Heart left ventricle (tissue), 16 donors: ENCODE data around the gene PRR23B. TPM values are rescaled to one million over a fixed set of nuclear protein-coding genes. Genes with fewer than 3 reads are reported as not detected.

ENCODE experiments used
- ATAC-seq, 4 donors: fragments of 200-7000 bp; cut with Tn5 transposase; one replicate each; pipeline ENCODE4 v1.9.1; 2020 to 2022; ENCODE audit warnings: moderate library complexity in 4 of 4, mild to moderate bottlenecking in 3 of 4, moderate number of reproducible peaks in 1 of 4
- DNase-seq, 5 donors: peaks; one replicate each; pipeline ENCODE4 v3.0.0-alpha.2; 2020
- H3K27ac ChIP-seq, 12 donors: fragments of 200-600 bp; sonication (generic) in 4 of 12; one replicate each; pipeline versions ENCODE4 v1.5.0 to v1.8.0; 2016 to 2022; ENCODE audit warnings: mild to moderate bottlenecking in 2 of 12
- H3K27me3 ChIP-seq, 9 donors: fragments of 200-600 bp; sonication (generic) in 2 of 9; one replicate each; pipeline versions ENCODE4 v1.5.1 to v1.8.0; 2016 to 2022; ENCODE audit warnings: mild to moderate bottlenecking in 3 of 9
- H3K36me3 ChIP-seq, 9 donors: fragments of 200-600 bp; sonication (generic) in 2 of 9; one replicate each; pipeline versions ENCODE4 v1.5.0 to v1.8.0; 2018 to 2022; ENCODE audit warnings: mild to moderate bottlenecking in 2 of 9
- H3K4me1 ChIP-seq, 12 donors: fragments of 200-600 bp; sonication (generic) in 4 of 12; one replicate each; pipeline versions ENCODE4 v1.5.0 to v1.8.0; 2016 to 2022; ENCODE audit warnings: mild to moderate bottlenecking in 3 of 12
- H3K4me3 ChIP-seq, 12 donors: fragments of 200-600 bp; sonication (generic) in 4 of 12; one replicate each; pipeline versions ENCODE4 v1.5.0 to v1.8.0; 2017 to 2022; ENCODE audit warnings: mild to moderate bottlenecking in 9 of 12, moderate library complexity in 4 of 12
- H3K9me3 ChIP-seq, 12 donors: fragments of 200-600 bp; sonication (generic) in 4 of 12; one replicate each; pipeline versions ENCODE4 v1.5.0 to v1.8.0; 2016 to 2022; ENCODE audit warnings: mild to moderate bottlenecking in 1 of 12
- POLR2A ChIP-seq, 2 donors: fragments of 450-650 bp; IDR thresholded peaks; one replicate each; pipeline ENCODE4 v1.6.1; 2017; ENCODE audit warnings: antibody characterized with exemption in 2 of 2, mild to moderate bottlenecking in 2 of 2, moderate library complexity in 2 of 2
- WGBS, 4 donors: extraction: QIAGEN DNeasy Blood & Tissue Kit in 2 of 4; methylation state at CpG; one replicate each; pipeline versions ENCODE4 v1.1.5 to v1.1.7; 2013 to 2018; 5-methylcytosine and 5-hydroxymethylcytosine counted together
- intact Hi-C, 10 donors: fragments of 100-400 bp; cut with DNase I; formaldehyde crosslinking; loops; one replicate each; pipeline versions ENCODE4 v1.11.1 to v1.14.2; 2022
- polyA plus RNA-seq, 2 donors: library from polyadenylated mRNA; stranded (reverse); fragments of 200-250 nt; gene quantifications; one replicate each; pipeline ENCODE4 v1.2.3, GENCODE V29; 2013
- total RNA-seq, 9 donors: library from RNA; depleted of rRNA in 2 of 9; stranded (reverse); fragments of >200 nt in 2 of 9; fragmentation: NEBNext Ultra II Directional in 3 of 9; extraction: Animal tissue kit (Norgen Biotek cat#: 25700) in 3 of 9; gene quantifications; one replicate each; pipeline versions ENCODE4 v1.1.0 to v1.2.4, GENCODE V29; 2016 to 2023
- TF ChIP-seq, protein P1 (sequence below), 12 donors: fragments of 200-600 bp; sonication (generic) in 4 of 12; IDR thresholded peaks; one replicate each; pipeline versions ENCODE4 v1.5.0 to v1.8.0; 2018 to 2022; ENCODE audit warnings: antibody characterized with exemption in 12 of 12, mild to moderate bottlenecking in 5 of 12
- donor health status: ischemic (EF 13 %, LVEDD 7.1; RV severe dilation, severe dysfunction).
- donor health status: healthy with polysubstance abuse.
- donor health status: DM: no; HTN: yes; CAD: no.
- donor health status: DM: no; HTN: no; CAD: no.
- donor health status: ischemic (EF 25% LVEDD 6.9; RV normal size, moderate dysfunction).
- donor health status: ischemic (EF 25% LVEDD 5.7; RV mildly dilated, moderate dysfunction).
- donor health status: healthy.
- donor health status: DM: yes; HTN: yes; CAD: no.
- donor health status: ischemic (EF 35%, LVEDD 5.7; RV mildly dilated, moderate dysfunction).
- donor health status: nonischemic (EF 11% LVEDD 7.7; RV severe dilation, severe dysfunction).
- donor health status: DM: yes; HTN: yes; CAD: no.
- donor health status: PGD.
- donor health status: ischemic (EF 29% LVEDD 5.4; RV normal size, mild dysfunction).
- donor health status: nonischemic (EF 23%, LVEDD 6.1; RV moderate dilation, normal function).

Gene PRR23B
- total and polyA plus RNA-seq, 11 donors = not detected

DNA sequence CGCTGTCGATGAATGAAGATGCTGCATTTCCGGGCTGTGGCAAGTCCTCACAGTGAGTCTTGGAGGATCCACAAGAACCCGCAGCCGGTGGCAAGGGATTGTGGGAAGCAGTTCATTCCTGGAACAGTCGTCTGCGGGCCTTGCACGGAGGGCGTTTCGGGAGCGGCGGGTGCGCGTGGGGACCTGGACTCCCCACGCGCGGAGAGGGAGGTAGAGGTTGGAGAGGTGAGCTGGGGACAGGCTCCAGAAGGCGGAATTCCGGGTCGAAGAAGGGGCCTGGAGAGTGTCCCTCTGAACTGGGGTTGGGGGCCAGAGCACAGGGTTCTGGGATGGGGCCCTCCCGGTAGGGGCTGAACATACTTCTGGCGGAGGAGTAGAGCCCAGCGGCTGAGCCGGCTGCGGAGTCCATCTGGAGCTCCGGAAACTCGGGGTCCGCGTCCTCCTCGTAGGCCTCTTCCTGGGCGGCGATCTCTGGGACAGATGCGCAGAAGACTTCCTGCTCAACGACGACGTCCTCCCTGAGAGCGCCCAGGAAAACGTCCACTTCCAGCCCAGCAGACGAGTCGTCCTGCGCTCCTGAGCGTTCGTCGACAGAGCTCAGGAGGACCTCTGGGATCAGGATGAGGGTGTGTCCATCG lies 15.3 kb downstream of the PRR23B start:
- H3K27me3 ChIP-seq = peaks cover 0 to 9% (median 0%) of the 10 kb centered on the region in 9 donors
- 78 to 92% (median 81%) methylated on average over 43 to 45 of the region's 45 CpGs for WGBS, 4 donors
- peaks cover 0 to 33% (median 11%) of the 10 kb centered on the region in 12 donors for H3K9me3 ChIP-seq
- no peak for ATAC-seq
- H3K4me1 ChIP-seq = no peaks in the 10 kb centered on the region
- no peak for DNase-seq
- no peak overlapping the region for H3K27ac ChIP-seq
- no peak for TF ChIP-seq POLR2A (IDR thresholded peaks at IDR 0.05)
- TF ChIP-seq, protein P1, sequence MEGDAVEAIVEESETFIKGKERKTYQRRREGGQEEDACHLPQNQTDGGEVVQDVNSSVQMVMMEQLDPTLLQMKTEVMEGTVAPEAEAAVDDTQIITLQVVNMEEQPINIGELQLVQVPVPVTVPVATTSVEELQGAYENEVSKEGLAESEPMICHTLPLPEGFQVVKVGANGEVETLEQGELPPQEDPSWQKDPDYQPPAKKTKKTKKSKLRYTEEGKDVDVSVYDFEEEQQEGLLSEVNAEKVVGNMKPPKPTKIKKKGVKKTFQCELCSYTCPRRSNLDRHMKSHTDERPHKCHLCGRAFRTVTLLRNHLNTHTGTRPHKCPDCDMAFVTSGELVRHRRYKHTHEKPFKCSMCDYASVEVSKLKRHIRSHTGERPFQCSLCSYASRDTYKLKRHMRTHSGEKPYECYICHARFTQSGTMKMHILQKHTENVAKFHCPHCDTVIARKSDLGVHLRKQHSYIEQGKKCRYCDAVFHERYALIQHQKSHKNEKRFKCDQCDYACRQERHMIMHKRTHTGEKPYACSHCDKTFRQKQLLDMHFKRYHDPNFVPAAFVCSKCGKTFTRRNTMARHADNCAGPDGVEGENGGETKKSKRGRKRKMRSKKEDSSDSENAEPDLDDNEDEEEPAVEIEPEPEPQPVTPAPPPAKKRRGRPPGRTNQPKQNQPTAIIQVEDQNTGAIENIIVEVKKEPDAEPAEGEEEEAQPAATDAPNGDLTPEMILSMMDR (IDR thresholded peaks at IDR 0.05) = no peak
- H3K4me3 ChIP-seq = no peak overlapping the region
- no peaks in the 10 kb centered on the region for H3K36me3 ChIP-seq
- intact Hi-C loops = no loop called here

DNA sequence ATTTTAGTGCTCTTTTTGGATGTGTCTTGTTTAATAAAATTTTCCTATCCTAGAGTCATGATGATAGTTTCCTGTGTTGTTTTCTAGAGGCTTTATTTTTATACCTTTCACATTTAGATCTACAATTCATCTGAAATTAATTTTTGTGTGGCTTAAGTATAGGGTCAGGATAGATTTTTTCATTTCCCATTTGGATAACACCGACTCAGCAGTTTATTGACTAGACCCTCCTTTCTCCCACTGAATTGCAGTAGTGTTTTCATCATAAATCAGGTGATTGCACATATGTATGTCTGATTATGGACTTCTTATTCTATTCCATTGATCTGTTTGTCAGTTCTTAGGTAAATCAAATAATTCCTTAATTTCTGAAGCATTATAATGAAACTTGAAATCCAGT lies 25.0 kb downstream of the PRR23B start:
- TF ChIP-seq POLR2A (IDR thresholded peaks at IDR 0.05) = no peak
- TF ChIP-seq, protein P1 (IDR thresholded peaks at IDR 0.05) = no peak
- intact Hi-C loops = no loop called here
- H3K4me1 ChIP-seq = no peaks in the 10 kb centered on the region
- H3K36me3 ChIP-seq = no peaks in the 10 kb centered on the region
- ATAC-seq (no peak), DNase-seq (no peak)
- peaks cover 0 to 13% (median 0%) of the 10 kb centered on the region in 12 donors for H3K9me3 ChIP-seq
- peaks cover 0 to 20% (median 0%) of the 10 kb centered on the region in 9 donors for H3K27me3 ChIP-seq
- H3K27ac ChIP-seq = no peak overlapping the region
- 68 to 83% (median 80%) methylated on average over 1 of the region's 1 CpG for WGBS, 4 donors
- no peak overlapping the region for H3K4me3 ChIP-seq

DNA sequence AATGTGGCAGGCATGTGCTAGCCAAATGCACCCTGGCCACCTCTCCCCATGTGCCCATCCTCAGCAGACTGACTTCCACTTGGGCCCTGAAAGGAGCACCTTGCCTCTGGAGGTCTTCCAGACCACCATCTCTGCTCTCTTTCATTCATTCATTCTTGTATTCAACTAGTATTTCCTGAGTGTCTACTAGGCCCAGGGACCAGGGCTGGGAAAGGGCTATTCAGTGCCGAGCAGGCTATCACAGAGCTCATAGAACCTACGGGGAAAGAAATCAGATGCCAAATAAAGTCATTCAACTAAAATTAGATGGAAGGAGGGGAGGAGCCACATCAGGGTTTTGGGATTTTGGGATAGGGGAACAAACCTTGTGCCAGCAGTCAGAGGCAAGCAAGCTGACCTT lies 33.5 kb downstream of the PRR23B start:
- no peaks in the 10 kb centered on the region for H3K36me3 ChIP-seq
- H3K4me1 ChIP-seq = no peaks in the 10 kb centered on the region
- ATAC-seq (no peak), DNase-seq (no peak)
- no peaks in the 10 kb centered on the region for H3K9me3 ChIP-seq
- H3K27me3 ChIP-seq = peaks cover 0 to 5% (median 0%) of the 10 kb centered on the region in 9 donors
- no peak for TF ChIP-seq POLR2A (IDR thresholded peaks at IDR 0.05)
- TF ChIP-seq, protein P1 (IDR thresholded peaks at IDR 0.05) = no peak
- H3K4me3 ChIP-seq = no peak overlapping the region
- WGBS, 4 donors = 78 to 89% (median 80%) methylated on average over 2 of the region's 2 CpGs
- intact Hi-C loops = no loop called here
- no peak overlapping the region for H3K27ac ChIP-seq

DNA sequence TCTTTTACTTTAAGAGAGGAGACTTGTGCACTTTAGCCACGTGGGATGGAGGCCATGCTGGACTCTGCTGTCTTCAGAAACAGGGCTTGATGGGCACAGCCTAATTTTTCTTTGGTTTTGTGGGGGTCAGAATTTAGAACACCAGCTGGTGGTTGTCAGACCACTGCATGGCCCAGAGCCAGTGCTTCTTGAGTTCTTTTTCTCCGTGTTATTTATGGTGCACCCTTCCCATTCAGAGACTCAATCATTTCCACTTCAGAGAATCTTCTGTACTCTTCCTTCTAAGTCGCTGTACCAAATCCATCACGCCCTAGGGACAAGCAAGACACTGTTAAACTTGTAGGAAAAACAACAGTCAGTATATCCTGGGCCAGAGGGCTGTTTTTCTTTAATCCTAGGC lies 34.8 kb downstream of the PRR23B start:
- ATAC-seq = no peak
- Histone ChIP-seq H3K36me3 (no peaks in the 10 kb centered on the region), H3K9me3 (no peaks in the 10 kb centered on the region), H3K4me1 (no peaks in the 10 kb centered on the region), H3K27ac (no peak overlapping the region), H3K4me3 (no peak overlapping the region), H3K27me3 (peaks cover 0 to 5% (median 0%) of the 10 kb centered on the region in 9 donors)
- no peak for TF ChIP-seq POLR2A (IDR thresholded peaks at IDR 0.05)
- TF ChIP-seq, protein P1 (IDR thresholded peaks at IDR 0.05) = no peak
- intact Hi-C loops = no loop called here
- no peak for DNase-seq
- WGBS, 4 donors = 41 to 63% (median 54%) methylated on average over 4 of the region's 4 CpGs
